H9 (cell line): ENCODE data around the gene WSCD1. TPM values are rescaled to one million over a fixed set of nuclear protein-coding genes. Genes with fewer than 3 reads are reported as not detected.

Source experiments
- DNase-seq: peaks from one replicate; pipeline ENCODE4 v3.0.0-alpha.2; 2017
- H2AFZ ChIP-seq: one replicate; pipeline ENCODE4 v1.6.1; 2013; ENCODE audit warnings: mild to moderate bottlenecking, low read length, control low read depth, moderate library complexity
- H2AK5ac ChIP-seq: 2 replicates; pipeline ENCODE4 v1.6.1; 2013; ENCODE audit warnings: low read length, control low read depth, mixed read lengths; ENCODE audit not compliant: insufficient read length
- H2BK120ac ChIP-seq: one replicate; pipeline ENCODE4 v1.6.1; 2013; ENCODE audit warnings: low read depth, mild to moderate bottlenecking, low read length, control low read depth, inconsistent platforms; ENCODE audit not compliant: poor library complexity, severe bottlenecking
- H2BK12ac ChIP-seq: 2 replicates; pipeline ENCODE4 v1.6.1; 2013; ENCODE audit warnings: low read length, control low read depth, mixed read lengths, low read depth; ENCODE audit not compliant: insufficient read length
- H2BK15ac ChIP-seq: 2 replicates; pipeline ENCODE4 v1.6.1; 2013; ENCODE audit warnings: low read depth, low read length, control low read depth
- H2BK20ac ChIP-seq: one replicate; pipeline ENCODE4 v1.6.1; 2013; ENCODE audit warnings: low read depth, mild to moderate bottlenecking, low read length, control low read depth, inconsistent platforms; ENCODE audit not compliant: poor library complexity, severe bottlenecking
- H2BK5ac ChIP-seq: 2 replicates; pipeline ENCODE4 v1.6.1; 2013; ENCODE audit warnings: low read length, control low read depth, mixed read lengths; ENCODE audit not compliant: insufficient read length
- H3K14ac ChIP-seq: 2 replicates; pipeline ENCODE4 v1.6.1; 2013; ENCODE audit warnings: low read length, control low read depth; ENCODE audit not compliant: insufficient read depth
- H3K18ac ChIP-seq: 2 replicates; pipeline ENCODE4 v1.6.1; 2013; ENCODE audit warnings: low read depth, mild to moderate bottlenecking, mixed read lengths, low read length, control low read depth; ENCODE audit not compliant: insufficient read length
- H3K23ac ChIP-seq: 2 replicates; pipeline ENCODE4 v1.6.1; 2013; ENCODE audit warnings: low read length, control low read depth, mixed read lengths, low read depth; ENCODE audit not compliant: insufficient read length
- H3K23me2 ChIP-seq: 2 replicates; pipeline ENCODE4 v1.6.1; 2013; ENCODE audit warnings: low read depth, mild to moderate bottlenecking, mixed read lengths, low read length, control low read depth; ENCODE audit not compliant: insufficient read length, poor library complexity, severe bottlenecking
- H3K27ac ChIP-seq: 2 replicates; pipeline ENCODE4 v1.5.1; 2013; ENCODE audit warnings: low read length, control low read depth, mixed read lengths, low read depth; ENCODE audit not compliant: insufficient read length
- H3K27me3 ChIP-seq: 2 replicates; pipeline ENCODE4 v1.6.1; 2013; ENCODE audit warnings: low read length, control low read depth, inconsistent platforms; ENCODE audit not compliant: insufficient read depth
- H3K4ac ChIP-seq: 2 replicates; pipeline ENCODE4 v1.6.1; 2013; ENCODE audit warnings: low read depth, mild to moderate bottlenecking, control low read depth, inconsistent platforms, low read length, moderate library complexity
- H3K4me1 ChIP-seq: 2 replicates; pipeline ENCODE4 v1.6.1; 2013; ENCODE audit warnings: low read length, control low read depth, inconsistent platforms; ENCODE audit not compliant: insufficient read depth
- H3K4me2 ChIP-seq: 2 replicates; pipeline ENCODE4 v1.6.1; 2013; ENCODE audit warnings: low read length, control low read depth, mixed read lengths; ENCODE audit not compliant: insufficient read length, insufficient read depth
- H3K56ac ChIP-seq: 2 replicates; pipeline ENCODE4 v1.6.1; 2013; ENCODE audit warnings: low read depth, mild to moderate bottlenecking, mixed read lengths, low read length, control low read depth; ENCODE audit not compliant: insufficient read length
- H3K79me1 ChIP-seq: 2 replicates; pipeline ENCODE4 v1.6.1; 2013; ENCODE audit warnings: low read depth, mild to moderate bottlenecking, moderate library complexity, low read length, control low read depth, inconsistent platforms; ENCODE audit not compliant: insufficient read depth, poor library complexity, severe bottlenecking
- H3K79me2 ChIP-seq: 2 replicates; pipeline ENCODE4 v1.6.1; 2013; ENCODE audit warnings: low read length, control low read depth, inconsistent platforms; ENCODE audit not compliant: insufficient read depth
- H3K9ac ChIP-seq: 2 replicates; pipeline ENCODE4 v1.6.1; 2013; ENCODE audit warnings: low read length, control low read depth, mixed read lengths; ENCODE audit not compliant: insufficient read length; ENCODE audit errors: extremely low read depth
- H3K9me3 ChIP-seq: one replicate; pipeline ENCODE4 v1.6.1; 2013; ENCODE audit warnings: low read depth, low read length, inconsistent platforms; ENCODE audit not compliant: control insufficient read depth
- H3T11ph ChIP-seq: one replicate; pipeline ENCODE4 v1.6.1; 2013; ENCODE audit warnings: mild to moderate bottlenecking, low read length, control low read depth, inconsistent platforms
- H4K20me1 ChIP-seq: one replicate; pipeline ENCODE4 v1.6.1; 2013; ENCODE audit not compliant: control insufficient read depth, insufficient read length, insufficient read depth
- H4K5ac ChIP-seq: 2 replicates; pipeline ENCODE4 v1.6.1; 2013; ENCODE audit warnings: low read depth, mild to moderate bottlenecking, mixed read lengths, low read length, control low read depth; ENCODE audit not compliant: insufficient read length
- H4K8ac ChIP-seq: replicated peaks from 2 replicates; pipeline ENCODE4 v1.6.1; 2013; ENCODE audit warnings: low read length, control low read depth, mixed read lengths, low read depth; ENCODE audit not compliant: insufficient read length
- H4K91ac ChIP-seq: 2 replicates; pipeline ENCODE4 v1.6.1; 2013; ENCODE audit warnings: low read depth, mild to moderate bottlenecking, moderate library complexity, mixed read lengths, low read length, control low read depth; ENCODE audit not compliant: insufficient read length
- H3K27ac Mint-ChIP-seq, 3 experiments: 2 replicates in 2 of 3; 3 replicates in 1 of 3; pipeline ENCODE4 v1.8.0; 2020 to 2021; ENCODE audit warnings: mixed read lengths in 3 of 3, mild to moderate bottlenecking in 1 of 3, moderate library complexity in 1 of 3
- H3K27me3 Mint-ChIP-seq: 2 replicates; pipeline ENCODE4 v1.8.0; 2021; ENCODE audit warnings: low read depth, mild to moderate bottlenecking, moderate library complexity, mixed read lengths
- H3K36me3 Mint-ChIP-seq, 3 experiments: 2 replicates in 2 of 3; 3 replicates in 1 of 3; pipeline ENCODE4 v1.8.0; 2020 to 2021; ENCODE audit warnings: low read depth in 3 of 3, mixed read lengths in 3 of 3; ENCODE audit not compliant: insufficient read depth in 1 of 3
- H3K4me1 Mint-ChIP-seq, 2 experiments: 2 replicates each; pipeline ENCODE4 v1.8.0; 2020; ENCODE audit warnings: mixed read lengths in 2 of 2
- H3K4me3 Mint-ChIP-seq, 2 experiments: 2 replicates in 1 of 2; 3 replicates in 1 of 2; pipeline ENCODE4 v1.8.0; 2020 to 2021; ENCODE audit warnings: mild to moderate bottlenecking in 2 of 2, mixed read lengths in 2 of 2, moderate library complexity in 1 of 2
- H3K9me3 Mint-ChIP-seq, 2 experiments: 2 replicates in 1 of 2; 3 replicates in 1 of 2; pipeline ENCODE4 v1.8.0; 2020; ENCODE audit warnings: mild to moderate bottlenecking in 2 of 2, mixed read lengths in 2 of 2, moderate library complexity in 1 of 2
- CTCF ChIP-seq: fragments of 200-600 bp; sonication (generic); conservative IDR thresholded peaks from 3 replicates; pipeline ENCODE4 v1.8.0; 2021; ENCODE audit warnings: antibody characterized with exemption, mild to moderate bottlenecking
- WGBS: extraction: QIAGEN DNeasy Blood & Tissue Kit; methylation state at CpG from one replicate; pipeline ENCODE4 v1.1.7; 2013; ENCODE audit warnings: missing lambda C conversion rate, low lambda C conversion rate, mixed read lengths; ENCODE audit not compliant: insufficient read length; ENCODE audit errors: extremely low coverage; 5-methylcytosine and 5-hydroxymethylcytosine counted together
- total RNA-seq: library from RNA; stranded (reverse); gene quantifications from 2 replicates; pipeline ENCODE4 v1.2.1, GENCODE V29; 2021

Gene WSCD1
- total RNA-seq, 1 experiment from 2014 or later, result 33.6 TPM

DNA sequence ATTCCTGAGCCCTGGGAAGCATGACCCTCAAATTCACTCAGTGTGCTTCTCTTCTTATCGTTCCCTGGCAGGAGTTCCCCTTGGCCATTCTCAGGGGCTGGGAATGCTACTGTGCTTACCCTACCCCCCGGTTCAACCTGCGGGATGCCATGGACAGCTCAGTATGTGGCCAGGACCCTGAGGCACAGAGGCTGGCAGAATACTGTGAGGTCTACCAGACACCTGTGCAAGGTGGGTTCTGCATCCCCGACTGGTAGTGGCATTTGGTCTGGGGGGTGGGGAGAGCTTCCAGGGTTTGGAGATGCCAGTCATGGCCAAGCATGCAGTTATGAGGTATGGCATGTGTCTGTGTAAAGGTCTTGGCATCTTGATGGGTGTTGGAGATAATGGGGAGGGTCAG lies 39.4 kb downstream of the WSCD1 start:
- peaks cover 0 to 3% of the 10 kb centered on the region in 2 experiments; a peak in 2 of 4 replicates for H3K4me1 Mint-ChIP-seq

More for the DNA sequence above, 39.4 kb downstream of the WSCD1 start:
- H3K4me1 ChIP-seq, result no peaks in the 10 kb centered on the region
- no peaks in the 10 kb centered on the region for H3K9me3 ChIP-seq
- H3K27ac Mint-ChIP-seq, result no peak overlapping the region; a peak in 1 of 7 replicates
- H4K5ac ChIP-seq, result no peak overlapping the region
- no peak overlapping the region for H3K23ac ChIP-seq
- no peak overlapping the region for H3K4ac ChIP-seq
- no peak overlapping the region for H4K8ac ChIP-seq
- no peak for DNase-seq
- H3T11ph ChIP-seq, result no peak overlapping the region
- no peak overlapping the region for H2AK5ac ChIP-seq
- H3K36me3 Mint-ChIP-seq, result peaks cover 40 to 53% (median 47%) of the 10 kb centered on the region in 3 experiments
- no peak overlapping the region for H3K4me3 Mint-ChIP-seq
- H3K79me1 ChIP-seq, result no peaks in the 10 kb centered on the region
- H2BK12ac ChIP-seq, result no peak overlapping the region
- no peak overlapping the region for H3K4me2 ChIP-seq
- no peak overlapping the region for H3K9ac ChIP-seq
- H2AFZ ChIP-seq, result no peak overlapping the region
- no peaks in the 10 kb centered on the region; the same call in 1 of the 2 replicates for H3K27me3 Mint-ChIP-seq
- H2BK20ac ChIP-seq, result no peak overlapping the region
- no peak overlapping the region for H3K27ac ChIP-seq
- H3K18ac ChIP-seq, result no peak overlapping the region
- no peak overlapping the region for H3K14ac ChIP-seq
- no peak overlapping the region for H3K56ac ChIP-seq
- H4K20me1 ChIP-seq, result no peaks in the 10 kb centered on the region
- no peak overlapping the region for H2BK120ac ChIP-seq
- H3K79me2 ChIP-seq, result no peaks in the 10 kb centered on the region
- no peak overlapping the region for H2BK5ac ChIP-seq
- no peaks in the 10 kb centered on the region for H3K23me2 ChIP-seq
- no peaks in the 10 kb centered on the region for H3K27me3 ChIP-seq
- no CpG with 5 or more reads among the region's 4 CpGs for WGBS
- TF ChIP-seq CTCF, result no peak
- H3K9me3 Mint-ChIP-seq, result no peaks in the 10 kb centered on the region; a peak in 2 of 5 replicates
- no peak overlapping the region for H4K91ac ChIP-seq
- no peak overlapping the region for H2BK15ac ChIP-seq
